Kidney (tissue), 14 donors: ENCODE measurements around the gene MACROD2. TPM values are rescaled to one million over a fixed set of nuclear protein-coding genes. Genes with fewer than 3 reads are reported as not detected.

Experiments used
- DNase-seq, 5 donors: peaks; one replicate each; pipeline ENCODE4 v3.0.0-alpha.2; 2013 to 2020
- FAIRE-seq: peaks from 2 replicates; lab custom pipeline; 2012; peaks lifted over from hg19 to GRCh38; lab: Jason Lieb, UNC
- H3K27ac ChIP-seq, 2 donors: one replicate each; pipeline ENCODE4 v1.7.0; 2013; ENCODE audit warnings: low read depth in 2 of 2, low read length in 2 of 2, inconsistent platforms in 1 of 2
- H3K27me3 ChIP-seq: one replicate; pipeline ENCODE4 v1.7.1; 2013; ENCODE audit warnings: low read length, inconsistent platforms; ENCODE audit not compliant: control insufficient read depth, insufficient read depth
- H3K36me3 ChIP-seq, 3 donors: one replicate each; pipeline versions ENCODE4 v1.7.0 to v1.7.1; 2013; ENCODE audit warnings: low read length in 3 of 3, control low read depth in 1 of 3, inconsistent platforms in 1 of 3; ENCODE audit not compliant: insufficient read depth in 3 of 3, control insufficient read depth in 2 of 3
- H3K4me1 ChIP-seq, 3 donors: one replicate each; pipeline versions ENCODE4 v1.7.0 to v1.7.1; 2013; ENCODE audit warnings: low read length in 3 of 3, inconsistent platforms in 1 of 3, low read depth in 1 of 3; ENCODE audit not compliant: control insufficient read depth in 2 of 3, insufficient read depth in 2 of 3
- H3K4me3 ChIP-seq, 3 donors: one replicate each; pipeline versions ENCODE4 v1.7.0 to v1.8.1; 2013; ENCODE audit warnings: low read length in 3 of 3, control low read depth in 1 of 3, inconsistent platforms in 1 of 3
- H3K9ac ChIP-seq, 3 donors: one replicate each; pipeline versions ENCODE4 v1.7.0 to v1.7.1; 2013; ENCODE audit warnings: low read length in 3 of 3, control low read depth in 1 of 3, inconsistent platforms in 1 of 3
- H3K9me3 ChIP-seq, 3 donors: one replicate each; pipeline versions ENCODE4 v1.7.0 to v1.7.1; 2013; ENCODE audit warnings: low read length in 3 of 3, control low read depth in 1 of 3, inconsistent platforms in 1 of 3; ENCODE audit not compliant: control insufficient read depth in 2 of 3, insufficient read depth in 1 of 3
- intact Hi-C: fragments of 100-400 bp; cut with DNase I; formaldehyde crosslinking; loops from one replicate; pipeline ENCODE4 v1.11.1; 2022
- polyA plus RNA-seq: library from polyadenylated mRNA; stranded (reverse); fragments of 350-450 nt; fragmentation: Illumina TruSeq; extraction: RNeasy Lipid Tissue Mini Kit (QIAGEN cat#74804); gene quantifications from one replicate; pipeline ENCODE4 v1.2.3, GENCODE V29; 2014; ENCODE audit warnings: low read depth, low replicate concordance; ENCODE audit not compliant: insufficient read depth
- total RNA-seq: library from RNA; stranded (reverse); fragmentation: NEBNext Ultra II Directional; extraction: Animal tissue kit (Norgen Biotek cat#: 25700); gene quantifications from one replicate; pipeline ENCODE4 v1.2.1, GENCODE V29; 2021
- TF ChIP-seq, protein P1 (sequence below): IDR thresholded peaks from 3 replicates; pipeline ENCODE4 v1.5.1; 2012; ENCODE audit warnings: mild to moderate bottlenecking, moderate library complexity, borderline replicate concordance; ENCODE audit not compliant: insufficient read depth; ENCODE audit errors: extremely low read depth
- donor health status: control.
- donor health status: control.
- donor health status: control.
- donor health status: control.
- donor health status: control.
- donor health status: DM: yes; HTN: yes; CAD: no.
- donor health status: Normal renal cell carcinoma (clear cell type).

MACROD2 gene
- total and polyA plus RNA-seq, 2 donors from 2014 or later = 3.0 to 10.0 TPM

DNA sequence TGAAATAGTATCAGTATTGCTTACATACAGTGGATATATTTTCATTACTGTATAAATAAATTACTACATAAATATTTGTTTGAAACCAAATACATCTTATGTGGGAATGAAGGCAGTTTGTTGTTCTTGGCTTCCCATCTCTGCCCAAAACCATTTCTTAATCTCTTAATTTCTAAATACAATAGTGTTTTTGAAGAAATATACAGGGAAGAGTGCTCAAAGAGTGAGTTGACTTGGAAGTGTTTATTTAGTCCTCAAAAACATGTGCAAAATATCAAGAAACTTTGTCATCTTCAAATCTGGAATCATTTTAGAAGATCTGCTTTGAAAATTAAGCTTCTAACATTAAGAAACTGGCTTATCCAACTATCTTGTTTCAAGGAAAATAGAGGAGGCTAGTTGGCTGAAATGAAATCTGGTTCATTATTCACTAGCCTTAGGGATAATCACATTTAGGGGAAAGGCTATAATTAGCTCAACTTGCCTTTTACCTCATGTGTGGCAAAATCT is 601.9 kb downstream of the MACROD2 start:
- intact Hi-C loops = no loop called here
- Histone ChIP-seq H3K4me3 (no peak overlapping the region), H3K9ac (no peak overlapping the region), H3K36me3 (no peaks in the 10 kb centered on the region), H3K9me3 (no peaks in the 10 kb centered on the region), H3K27ac (no peak overlapping the region), H3K4me1 (no peaks in the 10 kb centered on the region), H3K27me3 (no peaks in the 10 kb centered on the region)
- FAIRE-seq = no peak
- DNase-seq = peak in 1 of 5 donors; percentile 9
- TF ChIP-seq, protein P1, sequence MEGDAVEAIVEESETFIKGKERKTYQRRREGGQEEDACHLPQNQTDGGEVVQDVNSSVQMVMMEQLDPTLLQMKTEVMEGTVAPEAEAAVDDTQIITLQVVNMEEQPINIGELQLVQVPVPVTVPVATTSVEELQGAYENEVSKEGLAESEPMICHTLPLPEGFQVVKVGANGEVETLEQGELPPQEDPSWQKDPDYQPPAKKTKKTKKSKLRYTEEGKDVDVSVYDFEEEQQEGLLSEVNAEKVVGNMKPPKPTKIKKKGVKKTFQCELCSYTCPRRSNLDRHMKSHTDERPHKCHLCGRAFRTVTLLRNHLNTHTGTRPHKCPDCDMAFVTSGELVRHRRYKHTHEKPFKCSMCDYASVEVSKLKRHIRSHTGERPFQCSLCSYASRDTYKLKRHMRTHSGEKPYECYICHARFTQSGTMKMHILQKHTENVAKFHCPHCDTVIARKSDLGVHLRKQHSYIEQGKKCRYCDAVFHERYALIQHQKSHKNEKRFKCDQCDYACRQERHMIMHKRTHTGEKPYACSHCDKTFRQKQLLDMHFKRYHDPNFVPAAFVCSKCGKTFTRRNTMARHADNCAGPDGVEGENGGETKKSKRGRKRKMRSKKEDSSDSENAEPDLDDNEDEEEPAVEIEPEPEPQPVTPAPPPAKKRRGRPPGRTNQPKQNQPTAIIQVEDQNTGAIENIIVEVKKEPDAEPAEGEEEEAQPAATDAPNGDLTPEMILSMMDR = no peak

DNA sequence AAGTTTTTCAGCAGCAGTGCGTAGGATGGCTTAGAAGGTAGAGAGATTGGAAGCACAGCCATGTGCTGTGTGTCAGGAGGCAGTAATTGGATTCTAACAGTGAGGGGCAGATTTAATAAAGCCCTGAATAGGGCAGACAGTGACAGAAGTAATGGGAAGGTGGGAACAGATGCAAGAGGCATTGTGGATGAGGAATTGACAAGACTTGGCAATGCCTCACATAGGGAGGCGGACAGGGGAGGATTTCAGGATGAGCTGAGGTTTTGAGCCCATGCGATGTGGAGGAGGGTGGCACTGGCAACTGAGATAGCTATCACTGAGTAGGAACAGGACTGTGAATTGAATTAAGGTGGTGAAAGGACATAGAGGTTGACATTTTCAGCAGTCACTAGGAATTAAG is 604.3 kb downstream of the MACROD2 start:
- intact Hi-C loops = no loop called here
- no peak overlapping the region for H3K27ac ChIP-seq
- no peaks in the 10 kb centered on the region for H3K36me3 ChIP-seq
- H3K4me1 ChIP-seq = no peaks in the 10 kb centered on the region
- TF ChIP-seq, protein P1 = no peak
- no peaks in the 10 kb centered on the region for H3K27me3 ChIP-seq
- FAIRE-seq (no peak), DNase-seq (no peak)
- H3K9me3 ChIP-seq = no peaks in the 10 kb centered on the region
- no peak overlapping the region for H3K4me3 ChIP-seq
- no peak overlapping the region for H3K9ac ChIP-seq

DNA sequence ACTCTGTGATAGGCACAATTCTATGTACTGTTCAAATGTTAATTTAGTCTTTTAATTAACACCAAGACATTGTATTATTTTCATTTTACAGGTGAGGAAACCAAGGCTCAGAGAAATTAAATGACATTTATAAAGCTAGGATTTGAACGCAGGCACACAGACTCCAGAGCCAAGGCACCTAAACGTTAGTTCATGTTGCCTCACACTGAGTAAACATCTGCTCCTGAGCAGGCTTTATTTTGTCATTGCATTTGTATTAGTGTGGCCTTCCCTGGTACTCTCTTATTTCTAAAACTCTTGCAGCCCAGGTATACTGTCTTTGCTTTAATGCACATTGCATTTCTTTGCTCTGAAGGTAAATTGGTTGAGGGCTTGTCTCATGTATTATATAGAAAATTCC is 605.2 kb downstream of the MACROD2 start:
- DNase-seq (no peak), FAIRE-seq (no peak)

More for the DNA sequence above, 605.2 kb downstream of the MACROD2 start:
- Histone ChIP-seq H3K4me1 (no peaks in the 10 kb centered on the region), H3K27me3 (no peaks in the 10 kb centered on the region), H3K36me3 (no peaks in the 10 kb centered on the region), H3K4me3 (no peak overlapping the region), H3K9ac (no peak overlapping the region), H3K27ac (no peak overlapping the region), H3K9me3 (no peaks in the 10 kb centered on the region)
- intact Hi-C loops = no loop called here
- TF ChIP-seq, protein P1 = no peak
